HG02642 (cell line): ENCODE results near the gene COL20A1.

Source experiments
- ATAC-seq: cut with Tn5 transposase; IDR thresholded peaks from one replicate; pipeline ENCODE4 v1.9.1; 2021; ENCODE audit warnings: mild to moderate bottlenecking; ENCODE audit not compliant: unreplicated experiment, poor library complexity

Gene COL20A1

DNA sequence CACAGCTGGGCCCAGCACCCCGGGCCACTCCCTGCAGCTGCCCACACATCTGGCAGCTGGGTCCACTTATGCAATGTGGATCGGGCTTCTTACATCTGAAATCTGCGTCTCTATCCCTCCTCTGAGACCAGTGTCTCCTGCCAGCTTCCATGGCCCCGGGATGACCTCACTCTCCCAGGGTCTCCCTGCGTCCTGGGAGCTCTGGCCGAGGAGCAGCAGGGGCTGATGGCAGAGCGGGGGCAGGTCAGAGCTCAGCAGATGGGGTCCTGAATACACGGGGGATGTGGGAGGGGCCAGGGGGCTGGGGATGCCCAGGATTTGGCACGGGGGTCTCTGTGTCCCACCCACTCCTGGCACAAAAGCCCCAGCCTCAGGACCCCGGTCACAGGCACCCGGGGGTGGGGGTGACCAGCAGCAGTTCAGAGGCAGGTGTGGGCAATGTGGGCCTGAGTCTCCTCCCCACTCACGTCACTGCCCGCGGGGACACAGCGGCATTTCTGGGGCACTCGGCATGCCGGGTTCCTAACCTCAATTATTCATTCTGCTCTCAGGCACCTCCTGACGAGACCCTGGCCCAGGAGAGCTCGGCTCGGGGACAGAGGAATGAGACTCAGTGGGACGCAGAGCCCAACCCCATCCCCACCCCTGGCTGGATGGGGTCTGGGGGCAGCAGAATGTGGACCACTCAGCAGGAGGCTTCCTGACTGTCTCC, 51.8 kb downstream of the COL20A1 start:
- ATAC-seq, result no peak

DNA sequence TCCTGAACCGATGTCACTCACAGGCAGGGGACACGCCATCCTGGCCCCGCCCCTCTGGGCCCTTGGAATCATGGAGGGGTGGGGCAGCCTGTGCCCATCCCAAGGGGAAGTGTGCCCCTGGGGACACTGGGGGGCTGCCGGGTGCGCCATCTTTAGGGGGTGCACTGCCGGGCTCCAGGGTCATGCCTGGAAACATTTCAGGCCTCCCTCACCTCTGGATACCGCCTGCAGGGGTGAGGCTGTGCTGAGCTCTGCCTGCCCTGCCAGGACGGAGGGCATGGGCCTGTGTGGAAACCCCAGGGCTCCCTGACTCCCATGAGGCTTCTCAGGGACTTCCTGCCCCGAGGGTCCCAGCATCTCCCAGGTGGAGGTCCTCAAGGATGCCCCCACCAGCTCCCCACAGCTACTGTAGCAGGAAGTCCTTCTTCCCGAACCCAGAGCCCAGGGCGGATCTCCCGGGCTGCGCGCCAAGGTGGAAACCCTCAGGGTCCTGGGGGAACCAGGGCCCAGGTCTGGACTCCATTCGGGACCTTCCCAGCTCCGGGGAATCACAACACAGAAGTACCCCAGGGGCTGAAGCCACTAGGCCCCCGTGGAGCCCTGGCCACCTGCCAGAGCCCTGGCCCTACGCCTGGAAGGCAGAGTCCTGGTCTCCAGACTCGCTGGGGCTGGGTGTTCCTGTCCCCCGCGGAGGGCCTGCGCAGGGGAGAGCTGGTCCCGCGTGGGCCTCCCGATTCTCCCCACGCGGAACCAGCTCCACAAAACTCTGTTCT, 52.5 kb downstream of the COL20A1 start:
- ATAC-seq, result no peak

DNA sequence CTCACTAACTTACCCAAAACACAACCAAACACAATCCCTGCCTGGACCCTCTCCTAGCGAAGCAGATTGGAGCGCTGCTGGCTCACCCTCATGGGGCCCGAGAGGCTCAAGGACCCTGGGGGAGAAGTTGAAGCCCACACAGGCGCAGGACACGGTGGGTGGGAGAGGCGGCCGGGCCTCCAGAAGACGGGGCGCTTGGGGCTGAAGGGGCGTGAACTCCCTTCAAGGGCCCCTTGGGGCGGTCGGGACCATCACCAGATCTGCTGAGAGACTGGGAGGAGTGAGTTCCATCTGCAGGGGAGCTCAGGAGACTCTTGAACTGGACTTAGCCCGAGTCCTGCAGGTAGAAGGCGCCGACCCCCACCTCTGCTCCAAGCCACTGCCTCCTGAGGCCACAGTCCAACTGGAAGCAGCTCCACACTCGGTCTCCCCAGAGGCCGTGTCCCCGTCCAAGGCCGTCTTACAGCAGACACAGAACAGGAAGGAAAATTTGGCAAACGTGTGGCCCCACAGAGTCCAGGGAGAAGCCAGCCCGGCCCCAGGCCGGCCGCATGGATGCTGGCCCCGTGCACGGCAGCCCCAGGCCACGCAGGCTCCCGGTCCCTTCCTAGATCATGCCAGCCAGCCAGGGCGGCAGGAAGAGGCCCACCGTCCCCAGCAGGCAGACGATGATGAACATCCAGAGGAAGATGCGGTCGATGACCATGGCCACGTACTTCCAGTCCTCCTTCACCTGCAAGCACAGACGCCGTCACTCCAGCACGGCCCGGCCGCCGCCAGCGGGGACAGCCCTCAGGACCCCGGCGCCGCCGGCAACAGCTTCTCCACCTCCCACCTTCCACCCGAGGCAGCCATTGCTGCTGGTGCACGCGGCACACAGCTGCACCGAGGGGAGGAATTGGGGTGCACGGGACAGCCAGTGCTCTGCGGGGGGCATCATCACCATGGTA, 53.4 kb downstream of the COL20A1 start:
- no peak for ATAC-seq

DNA sequence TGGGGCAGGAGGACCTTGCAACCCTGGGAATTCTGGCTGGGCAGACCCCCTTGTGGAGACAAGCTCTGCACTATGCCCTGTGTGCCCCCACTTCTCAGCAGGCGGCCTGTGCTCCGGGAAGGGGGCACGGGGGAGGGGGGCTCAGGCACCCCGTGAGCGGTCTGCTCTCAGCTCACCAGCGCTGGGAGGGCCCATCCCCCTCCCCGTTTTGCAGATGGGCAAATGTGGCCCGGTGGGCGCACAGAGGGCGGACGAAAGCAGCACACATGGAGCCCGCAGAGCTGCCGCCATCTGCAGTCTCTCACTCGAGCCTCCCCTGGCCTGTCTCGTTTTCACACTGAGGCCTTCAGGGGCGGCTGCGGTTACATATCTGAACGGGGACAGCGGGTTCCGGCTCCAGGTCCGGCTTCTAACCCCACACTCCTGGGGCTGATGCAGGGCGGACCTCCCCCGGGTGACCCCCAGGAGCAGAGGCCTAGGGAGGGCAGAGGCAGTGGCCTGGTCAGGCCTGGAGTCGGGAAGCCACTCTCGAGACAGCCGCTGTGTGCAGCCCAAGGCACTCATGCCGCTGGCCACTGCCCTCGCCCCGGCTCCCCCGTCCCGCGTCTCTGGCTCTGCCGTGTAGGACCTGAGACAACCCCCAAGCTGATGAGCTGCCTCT, 54.2 kb downstream of the COL20A1 start:
- no peak for ATAC-seq

DNA sequence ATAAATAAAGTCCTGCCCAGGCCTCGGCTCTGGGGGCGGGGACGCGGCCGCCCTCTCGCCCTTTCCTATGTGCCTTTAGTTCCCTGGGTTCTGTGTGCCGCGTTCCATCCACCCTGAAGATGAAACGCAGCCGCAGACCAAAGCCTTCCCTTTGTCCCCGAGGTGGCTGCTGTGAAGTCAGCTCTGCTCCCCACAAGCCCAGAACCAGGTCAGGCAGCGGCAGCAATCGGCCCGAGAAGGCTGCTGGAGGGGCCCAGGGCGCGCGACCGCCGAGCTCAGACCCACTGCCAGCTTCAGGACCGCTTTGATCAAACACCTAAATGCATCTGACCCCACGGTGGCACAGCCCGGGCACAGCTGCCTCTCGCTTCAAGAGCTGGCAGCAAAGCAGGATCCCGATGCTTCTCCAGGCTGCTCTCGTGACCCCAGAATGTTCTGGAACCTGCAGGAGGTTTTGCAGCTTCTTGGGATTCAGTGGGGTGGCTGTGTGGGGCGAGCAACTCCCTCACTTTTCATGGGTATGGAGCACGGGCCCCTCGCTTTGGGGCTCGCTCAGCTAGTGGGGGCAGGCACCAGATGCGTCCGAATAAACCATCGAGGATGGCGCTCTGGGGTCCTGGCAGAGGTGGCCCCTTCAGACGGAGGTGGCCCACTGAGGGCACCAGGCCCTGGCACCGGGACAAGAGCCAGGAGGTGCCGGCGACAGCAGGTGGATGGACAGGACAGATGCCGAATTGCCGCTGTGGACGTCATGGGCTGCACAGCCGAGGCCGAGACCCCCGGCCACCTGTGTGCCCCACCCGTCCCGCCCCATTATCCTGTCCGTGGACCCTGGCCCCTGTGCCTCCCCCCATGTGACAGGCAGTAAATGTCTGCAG, 55.2 kb downstream of the COL20A1 start:
- no peak for ATAC-seq

DNA sequence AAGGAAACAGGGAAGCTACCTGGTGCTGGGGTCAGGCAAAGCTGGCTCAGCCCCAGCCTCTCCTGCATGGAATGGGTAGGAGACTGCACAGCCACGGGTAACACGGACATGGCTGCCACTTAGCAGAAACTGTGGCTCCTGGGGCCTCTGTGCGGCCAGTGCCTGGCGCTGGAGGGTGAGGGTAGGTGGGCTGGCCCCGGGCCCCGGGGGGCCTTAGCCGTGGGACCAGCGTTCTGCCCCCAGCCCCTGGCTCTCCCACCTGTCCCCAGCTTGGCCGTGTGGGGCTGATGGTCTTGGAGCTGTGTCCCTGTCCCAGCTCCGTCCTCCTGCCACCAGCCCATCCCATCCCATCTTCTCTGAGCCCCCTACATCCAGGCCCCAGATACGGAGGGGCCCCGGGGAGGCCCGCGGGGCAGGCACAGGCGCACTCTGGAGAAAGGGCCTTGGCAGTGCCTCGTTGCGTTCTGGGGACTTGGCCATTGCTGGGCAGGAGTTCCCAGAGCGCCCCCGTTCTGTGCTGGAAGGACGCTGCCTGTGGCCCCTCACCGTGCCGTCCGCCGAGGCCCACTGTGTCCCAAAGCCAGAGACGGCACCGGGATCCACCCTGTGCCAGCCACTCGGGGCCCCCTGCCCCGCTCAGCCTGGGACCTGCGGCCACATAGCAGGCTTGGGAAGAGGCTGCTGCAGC, 56.0 kb downstream of the COL20A1 start:
- ATAC-seq, result no peak

DNA sequence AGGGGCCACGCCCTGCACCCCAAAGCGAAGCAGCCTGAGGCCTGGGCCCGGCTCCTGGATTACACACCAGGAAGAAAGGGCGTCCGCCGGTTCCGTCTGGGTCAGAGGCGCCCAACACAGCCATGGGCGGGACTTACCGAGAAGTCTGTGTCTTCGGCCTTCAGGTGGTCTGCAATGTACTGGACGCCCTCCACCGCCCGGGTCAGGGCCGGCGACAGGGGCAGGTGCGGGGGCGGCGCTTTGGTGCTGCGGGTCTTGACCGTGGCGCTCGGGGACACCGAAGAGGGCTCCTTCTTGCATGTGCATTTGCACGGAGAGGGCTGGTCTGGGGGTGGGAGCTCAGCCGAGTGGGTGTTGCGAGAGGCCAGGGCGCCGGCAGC, 56.5 kb downstream of the COL20A1 start:
- no peak for ATAC-seq

DNA sequence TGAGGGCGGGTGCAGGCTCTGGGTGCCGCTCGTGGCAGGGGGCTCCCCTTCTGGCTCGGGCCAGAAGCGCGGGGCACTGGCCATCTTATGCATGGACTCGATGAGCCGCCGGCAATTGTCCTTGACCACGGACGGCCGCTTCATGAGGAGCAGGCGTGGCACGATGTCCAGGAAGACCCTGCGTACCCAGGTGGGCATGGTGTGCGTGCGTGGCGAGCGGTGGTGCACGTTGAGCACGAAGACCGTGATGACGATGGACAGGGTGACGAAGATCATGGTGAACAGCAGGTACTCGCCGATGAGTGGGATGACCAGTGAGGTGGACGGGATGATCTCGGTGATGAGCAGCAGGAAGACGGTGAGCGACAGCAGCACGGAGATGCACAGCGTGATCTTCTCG, 57.2 kb downstream of the COL20A1 start:
- ATAC-seq, result no peak

DNA sequence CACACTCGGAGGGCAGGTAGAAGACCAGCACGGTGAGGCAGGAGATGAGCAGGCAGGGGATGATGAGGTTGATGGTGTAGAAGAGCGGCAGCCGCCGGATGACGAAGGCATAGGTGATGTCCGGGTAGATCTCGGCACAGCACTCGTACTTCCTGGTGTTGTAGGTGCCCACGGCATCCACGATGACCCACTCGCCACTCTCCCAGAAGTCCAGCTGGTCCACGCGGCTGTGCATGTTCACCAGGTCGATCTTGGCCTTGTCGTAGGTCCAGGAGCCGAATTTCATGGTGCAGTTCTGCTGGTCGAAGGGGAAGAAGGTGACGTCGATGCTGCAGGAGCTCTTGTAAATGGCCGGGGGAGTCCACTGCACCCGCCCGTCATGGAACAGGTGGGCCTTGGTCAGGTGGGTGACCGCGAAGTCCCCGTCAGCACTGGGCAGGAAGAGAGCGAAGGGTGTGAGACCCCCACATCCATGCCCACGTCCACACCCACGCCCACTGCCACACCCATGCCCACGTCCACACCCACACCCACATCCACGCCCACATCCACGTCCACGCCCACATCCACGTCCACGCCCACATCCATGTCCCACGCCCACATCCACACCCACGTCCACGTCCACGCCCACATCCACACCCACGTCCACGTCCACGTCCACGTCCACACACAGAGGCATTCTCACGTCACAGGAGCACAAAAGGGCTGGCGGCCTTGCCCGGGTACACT, 57.8 kb downstream of the COL20A1 start:
- ATAC-seq, result no peak

DNA sequence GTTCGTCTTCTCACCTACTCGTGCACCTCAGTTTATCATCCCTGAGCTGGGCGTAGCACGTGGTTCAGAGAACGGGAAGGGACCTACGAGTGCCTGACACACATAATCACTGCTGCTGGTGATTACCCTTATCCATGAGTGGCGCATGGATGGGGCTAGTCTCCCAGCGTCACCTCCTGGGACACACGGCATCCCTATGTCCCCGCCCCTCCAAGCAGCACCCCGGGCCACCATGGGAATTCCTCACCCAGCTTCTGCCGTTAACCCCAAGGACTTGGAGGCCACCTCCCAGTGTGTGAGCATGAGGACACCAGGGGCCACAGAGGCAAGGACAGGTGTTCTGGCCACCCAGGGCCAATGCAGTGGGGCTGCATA, 58.3 kb downstream of the COL20A1 start:
- no peak for ATAC-seq

DNA sequence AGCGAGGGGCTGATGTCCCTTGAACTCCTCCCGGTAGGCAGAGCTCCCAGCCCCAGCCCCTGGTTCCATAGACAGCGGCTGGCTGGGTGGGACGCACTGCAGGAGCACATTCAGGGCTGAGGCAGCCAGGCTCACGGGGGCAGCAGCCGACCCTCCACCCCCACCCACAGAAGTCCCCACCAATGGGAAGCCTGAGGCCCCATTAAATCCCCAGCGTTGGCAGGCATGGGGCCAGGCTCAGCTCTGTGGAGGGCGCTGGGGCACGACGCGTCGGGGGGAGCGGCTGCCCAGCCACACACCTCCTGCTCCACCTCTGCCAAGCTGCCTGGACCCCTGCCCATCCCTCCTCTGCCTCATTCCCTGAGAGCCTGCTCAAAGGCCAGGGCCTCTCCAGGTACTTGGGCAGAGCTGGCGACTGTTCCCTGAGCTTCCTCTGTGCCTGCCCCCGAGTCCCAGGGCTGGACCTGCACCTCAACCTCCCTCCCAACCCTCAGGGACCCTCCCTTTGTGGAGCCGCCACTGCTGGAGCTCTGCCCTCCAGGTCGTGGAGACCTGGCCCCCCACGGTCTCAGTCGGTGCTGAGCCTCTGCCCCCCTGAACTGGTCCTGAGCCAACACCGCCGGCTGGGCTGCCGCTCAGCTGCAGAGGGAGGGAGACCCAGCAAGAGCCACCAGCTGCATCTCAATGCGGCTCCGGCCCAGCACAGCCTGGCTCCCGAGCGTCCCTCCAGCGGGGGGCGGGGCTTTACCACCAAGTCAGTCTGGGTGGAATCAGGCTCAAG, 59.0 kb downstream of the COL20A1 start:
- no peak for ATAC-seq

DNA sequence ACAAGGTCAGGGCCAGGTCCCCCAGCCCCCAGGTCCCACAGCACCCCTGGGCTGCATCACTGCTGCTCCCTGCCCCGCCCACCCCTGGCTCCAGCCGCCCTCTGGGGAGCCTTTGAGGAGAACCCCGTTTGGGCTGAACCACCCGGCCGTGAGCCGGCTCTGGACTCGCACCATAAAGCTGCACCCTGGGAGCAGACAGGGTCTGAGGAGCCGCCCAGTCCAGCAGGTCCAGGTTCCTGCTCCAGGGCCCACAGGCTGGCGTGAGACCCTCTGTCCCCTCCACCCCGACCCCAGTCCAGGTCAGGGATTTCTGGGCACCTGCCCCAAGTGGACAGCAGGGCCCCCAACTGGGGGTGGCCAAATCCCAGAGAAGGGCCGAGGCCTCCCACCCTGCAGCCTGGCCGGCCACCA, 59.8 kb downstream of the COL20A1 start:
- no peak for ATAC-seq

DNA sequence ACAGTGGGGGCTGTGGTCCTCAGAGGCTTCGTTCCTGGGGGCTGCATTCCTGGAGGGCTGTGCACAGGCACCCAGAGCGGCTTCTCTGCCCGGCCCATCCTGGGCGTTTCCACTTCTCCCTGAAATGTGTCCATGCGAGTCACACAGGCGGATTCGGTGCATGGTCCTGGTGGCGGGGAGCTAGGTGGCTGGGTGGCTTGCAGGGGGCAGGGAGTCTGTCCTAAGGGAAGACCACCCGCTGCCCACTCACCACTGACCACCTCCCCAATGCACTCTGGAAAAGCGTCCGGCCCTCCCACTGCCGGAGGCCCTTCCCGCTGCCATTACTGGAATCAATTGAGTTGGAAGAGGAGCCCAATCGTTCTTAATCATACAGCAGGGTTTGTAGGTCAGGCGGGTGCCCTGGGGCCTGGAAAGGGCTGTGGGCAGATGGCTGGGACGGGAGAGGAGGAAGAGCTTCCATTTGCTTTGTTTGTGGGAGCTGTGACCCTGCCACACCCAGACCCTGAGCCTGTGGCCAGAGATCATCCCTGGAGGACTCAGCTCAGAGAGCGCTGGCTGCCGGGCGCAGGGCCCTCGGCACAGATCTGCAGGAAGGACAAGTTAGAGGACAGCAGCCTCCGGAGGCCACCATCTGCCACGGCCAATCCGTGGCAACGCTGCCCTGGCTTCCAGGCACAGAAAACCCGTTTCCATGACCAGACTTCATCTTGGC, 61.8 kb downstream of the COL20A1 start:
- no peak for ATAC-seq

DNA sequence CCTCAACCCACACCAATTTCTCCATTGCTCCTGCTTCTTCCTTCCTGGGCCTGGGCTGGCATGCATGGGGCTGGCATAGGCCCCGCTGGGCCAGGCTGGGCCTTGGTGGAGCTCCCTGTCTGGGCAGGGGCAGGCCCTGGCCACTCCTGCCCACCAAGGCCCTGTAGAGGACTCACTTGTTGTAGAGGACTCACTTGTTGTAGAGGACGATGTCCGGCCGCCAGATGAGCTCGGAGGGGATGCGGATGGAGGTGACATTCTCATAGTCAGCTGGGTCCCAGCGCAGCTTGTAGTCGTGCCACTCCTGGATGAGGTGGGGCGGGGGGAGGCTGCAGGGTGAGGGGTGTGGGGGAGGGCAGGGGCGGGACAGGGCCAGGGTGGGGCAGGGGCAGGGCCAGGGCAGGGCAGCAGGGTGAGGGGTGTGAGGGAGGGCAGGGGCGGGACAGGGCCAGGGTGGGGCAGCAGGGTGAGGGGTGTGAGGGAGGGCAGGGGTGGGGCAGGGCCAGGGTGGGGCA, 62.9 kb downstream of the COL20A1 start:
- no peak for ATAC-seq

DNA sequence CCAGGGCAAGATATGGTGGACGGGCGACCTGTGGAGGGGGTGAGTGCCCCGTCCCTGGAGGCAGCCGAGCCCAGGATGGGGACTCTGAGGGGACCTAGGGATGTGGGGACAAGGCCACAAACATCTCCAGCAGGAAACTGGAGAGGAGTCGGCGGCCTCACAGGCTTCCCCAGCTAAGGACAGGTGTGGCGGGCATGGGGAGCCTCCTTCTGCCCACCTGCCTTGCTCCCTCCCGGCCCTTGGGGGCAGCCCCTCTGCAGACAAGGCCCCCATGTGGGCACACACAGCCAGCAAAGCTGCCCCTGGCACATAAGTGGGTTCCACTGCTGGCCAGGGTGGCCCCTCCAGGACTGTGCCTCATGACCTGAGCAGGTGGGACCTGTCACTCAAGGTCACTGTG, 63.5 kb downstream of the COL20A1 start:
- no peak for ATAC-seq

DNA sequence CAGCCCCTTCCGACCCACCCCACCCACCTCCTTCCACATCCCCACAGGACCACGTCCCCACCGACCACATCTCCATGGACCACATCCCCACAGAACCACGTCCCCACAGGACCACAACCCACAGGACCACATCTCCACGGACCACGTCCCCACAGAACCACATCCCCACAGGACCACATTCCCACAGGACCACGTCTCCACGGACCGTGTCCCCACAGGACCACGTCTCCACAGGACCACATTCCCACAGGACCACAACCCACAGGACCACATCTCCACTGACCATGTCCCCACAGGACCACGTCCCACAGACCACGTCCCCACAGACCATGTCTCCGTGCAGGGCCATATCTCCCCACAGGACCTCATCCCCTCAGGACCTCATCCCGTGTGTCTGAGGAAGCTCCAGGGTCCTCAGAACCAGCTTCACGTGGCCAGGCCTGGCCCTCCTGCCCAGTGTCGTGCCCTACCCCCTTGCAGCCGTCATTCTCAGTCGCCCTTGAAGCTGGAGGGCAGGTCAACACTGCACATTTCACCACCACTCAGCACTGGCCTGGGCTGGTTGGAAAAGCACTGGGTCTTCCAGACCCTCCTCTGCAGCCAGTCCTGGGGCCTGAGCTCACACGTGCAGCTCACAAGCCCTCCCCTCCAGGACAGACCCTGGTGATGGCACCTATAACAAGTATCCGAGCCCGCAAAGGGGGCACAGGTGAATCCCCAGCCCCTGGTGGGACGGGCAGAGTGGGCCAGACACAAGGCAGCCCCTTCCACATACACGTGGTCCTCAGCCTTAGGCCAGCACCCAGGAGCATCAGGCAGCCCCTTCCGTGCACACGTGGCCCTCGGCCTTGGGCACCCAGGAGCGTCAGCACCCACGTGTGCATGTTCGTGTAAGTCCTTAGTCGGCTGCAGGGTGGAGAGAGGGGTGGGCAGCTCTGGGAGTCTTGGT, 64.2 kb downstream of the COL20A1 start:
- ATAC-seq, result no peak
